Esophagus muscularis mucosa (tissue), 4 donors: ENCODE measurements around the gene ZNF485. TPM values are rescaled to one million over a fixed set of nuclear protein-coding genes. Genes with fewer than 3 reads are reported as not detected.

Experiments
- DNase-seq: peaks from one replicate; pipeline ENCODE4 v3.0.0-alpha.2; 2017; ENCODE audit errors: extremely low spot score
- H3K27ac ChIP-seq, 4 donors: fragments of 200-600 bp; sonication (generic); replicated peaks in 1 of 4; 1 replicate in 3 of 4; 2 replicates in 1 of 4; pipeline ENCODE4 v1.5.1; 2016 to 2019; ENCODE audit warnings: mild to moderate bottlenecking in 1 of 4
- H3K27me3 ChIP-seq, 4 donors: fragments of 200-600 bp; sonication (generic); one replicate each; pipeline versions ENCODE4 v1.5.1 to v1.6.0; 2016 to 2019
- H3K36me3 ChIP-seq, 4 donors: fragments of 200-600 bp; sonication (generic); one replicate each; pipeline ENCODE4 v1.5.1; 2016 to 2019
- H3K4me1 ChIP-seq, 4 donors: fragments of 200-600 bp; sonication (generic); one replicate each; pipeline ENCODE4 v1.5.1; 2016 to 2019
- H3K4me3 ChIP-seq, 4 donors: fragments of 200-600 bp; sonication (generic); 1 replicate in 2 of 4; 2 replicates in 2 of 4; pipeline ENCODE4 v1.5.1; 2016 to 2019; ENCODE audit warnings: mild to moderate bottlenecking in 4 of 4, moderate library complexity in 1 of 4
- H3K9me3 ChIP-seq, 4 donors: fragments of 200-600 bp; sonication (generic); 1 replicate in 3 of 4; 2 replicates in 1 of 4; pipeline ENCODE4 v1.5.1; 2016 to 2019
- EP300 ChIP-seq: sonication (generic); formaldehyde crosslinking; IDR thresholded peaks from one replicate; pipeline ENCODE4 v1.6.1; 2017; ENCODE audit warnings: antibody characterized with exemption
- POLR2A ChIP-seq: fragments of 450-650 bp; IDR thresholded peaks from one replicate; pipeline ENCODE4 v1.6.1; 2017; ENCODE audit warnings: antibody characterized with exemption, moderate library complexity, mild to moderate bottlenecking, low read depth
- POLR2AphosphoS5 ChIP-seq, 2 donors: sonication (generic); formaldehyde crosslinking; IDR thresholded peaks; one replicate each; pipeline ENCODE4 v1.6.1; 2017; ENCODE audit warnings: antibody characterized with exemption in 2 of 2
- WGBS: methylation state at CpG from one replicate; pipeline ENCODE4 v1.1.5; 2018; 5-methylcytosine and 5-hydroxymethylcytosine counted together
- intact Hi-C: fragments of 100-400 bp; cut with DNase I; formaldehyde crosslinking; loops from one replicate; pipeline ENCODE4 v1.15.1; 2023
- total RNA-seq, 4 donors: library from RNA; depleted of rRNA; stranded (reverse); fragments of >200 nt; gene quantifications; one replicate each; pipeline versions ENCODE4 v1.1.0 to v1.2.1, GENCODE V29; 2016
- TF ChIP-seq, protein P1 (sequence below), 3 experiments: fragments of 200-600 bp in 2 of 3; fragments of 450-650 bp in 1 of 3; sonication (generic) in 2 of 3; IDR thresholded peaks; one replicate each; pipeline ENCODE4 v1.5.1; 2017 to 2019; ENCODE audit warnings: antibody characterized with exemption in 3 of 3, mild to moderate bottlenecking in 2 of 3, moderate library complexity in 1 of 3

Gene ZNF485
- total RNA-seq, 4 donors from 2014 or later: 1.9 to 2.8 (median 2.2) TPM

DNA sequence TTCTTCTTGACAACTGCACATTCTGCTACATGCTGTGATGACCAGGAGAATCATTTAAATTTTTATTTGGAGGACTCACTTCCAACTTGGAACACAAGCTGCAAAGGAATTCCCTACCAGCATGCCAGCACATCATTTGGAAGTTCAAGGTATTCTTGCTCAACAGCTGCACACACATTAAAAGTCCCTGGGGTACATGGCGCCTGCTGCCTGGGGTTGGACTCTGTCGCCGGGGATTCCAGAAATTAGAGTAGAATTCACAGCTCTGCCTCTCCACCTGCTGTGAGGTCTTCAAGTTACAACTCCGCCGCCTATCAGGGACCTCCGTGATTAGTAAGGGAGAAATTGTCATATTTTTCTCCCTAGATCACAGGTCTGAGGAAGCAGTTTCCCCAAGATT is 41.3 kb downstream of the ZNF485 start:
- peaks cover 32 to 46% (median 36%) of the 10 kb centered on the region in 4 donors for H3K36me3 ChIP-seq
- TF ChIP-seq EP300: no peak
- no peak for TF ChIP-seq POLR2A
- no peak for TF ChIP-seq POLR2AphosphoS5 (IDR thresholded peaks at IDR 0.05)
- TF ChIP-seq, protein P1, sequence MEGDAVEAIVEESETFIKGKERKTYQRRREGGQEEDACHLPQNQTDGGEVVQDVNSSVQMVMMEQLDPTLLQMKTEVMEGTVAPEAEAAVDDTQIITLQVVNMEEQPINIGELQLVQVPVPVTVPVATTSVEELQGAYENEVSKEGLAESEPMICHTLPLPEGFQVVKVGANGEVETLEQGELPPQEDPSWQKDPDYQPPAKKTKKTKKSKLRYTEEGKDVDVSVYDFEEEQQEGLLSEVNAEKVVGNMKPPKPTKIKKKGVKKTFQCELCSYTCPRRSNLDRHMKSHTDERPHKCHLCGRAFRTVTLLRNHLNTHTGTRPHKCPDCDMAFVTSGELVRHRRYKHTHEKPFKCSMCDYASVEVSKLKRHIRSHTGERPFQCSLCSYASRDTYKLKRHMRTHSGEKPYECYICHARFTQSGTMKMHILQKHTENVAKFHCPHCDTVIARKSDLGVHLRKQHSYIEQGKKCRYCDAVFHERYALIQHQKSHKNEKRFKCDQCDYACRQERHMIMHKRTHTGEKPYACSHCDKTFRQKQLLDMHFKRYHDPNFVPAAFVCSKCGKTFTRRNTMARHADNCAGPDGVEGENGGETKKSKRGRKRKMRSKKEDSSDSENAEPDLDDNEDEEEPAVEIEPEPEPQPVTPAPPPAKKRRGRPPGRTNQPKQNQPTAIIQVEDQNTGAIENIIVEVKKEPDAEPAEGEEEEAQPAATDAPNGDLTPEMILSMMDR (IDR thresholded peaks at IDR 0.05): no peak
- intact Hi-C loops: no loop called here
- peak overlapping the region; percentile 71 to 90 (median 80) for H3K4me3 ChIP-seq
- peaks cover 7 to 17% (median 13%) of the 10 kb centered on the region in 4 donors for H3K4me1 ChIP-seq
- no peak for DNase-seq
- H3K27ac ChIP-seq: no peak overlapping the region
- H3K27me3 ChIP-seq: no peaks in the 10 kb centered on the region
- 95% methylated on average over 6 of the region's 6 CpGs for WGBS
- peaks cover 20 to 45% (median 42%) of the 10 kb centered on the region in 4 donors for H3K9me3 ChIP-seq

DNA sequence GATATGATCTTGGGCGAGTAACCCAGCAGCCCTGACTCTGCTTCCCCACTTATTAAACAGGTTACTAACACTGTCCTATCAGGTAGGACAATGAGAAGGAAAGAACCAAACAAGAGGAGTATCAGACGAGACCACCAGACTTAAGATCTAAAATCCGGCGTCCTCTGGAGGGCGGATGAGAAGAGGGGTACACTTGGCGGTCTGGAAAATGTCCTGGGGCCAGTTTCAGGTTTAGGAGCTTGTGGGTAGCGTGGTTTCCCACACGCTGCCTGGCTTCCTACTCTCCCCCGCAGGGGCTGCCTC is 41.8 kb downstream of the ZNF485 start:
- DNase-seq: no peak
- Histone ChIP-seq H3K27ac (peak overlapping the region; percentile 79 to 89 (median 82)), H3K27me3 (peaks cover 0 to 3% (median 0%) of the 10 kb centered on the region in 4 donors), H3K4me1 (peaks cover 7 to 17% (median 13%) of the 10 kb centered on the region in 4 donors), H3K9me3 (peaks cover 17 to 40% (median 37%) of the 10 kb centered on the region in 4 donors), H3K36me3 (peaks cover 30 to 41% (median 34%) of the 10 kb centered on the region in 4 donors), H3K4me3 (peak overlapping the region; percentile 71 to 90 (median 80))
- TF ChIP-seq POLR2A: no peak
- TF ChIP-seq, protein P1 (IDR thresholded peaks at IDR 0.05): no peak
- TF ChIP-seq EP300: no peak
- TF ChIP-seq POLR2AphosphoS5 (IDR thresholded peaks at IDR 0.05): no peak
- intact Hi-C loops: no loop called here
- WGBS: 48% methylated on average over 9 of the region's 9 CpGs

DNA sequence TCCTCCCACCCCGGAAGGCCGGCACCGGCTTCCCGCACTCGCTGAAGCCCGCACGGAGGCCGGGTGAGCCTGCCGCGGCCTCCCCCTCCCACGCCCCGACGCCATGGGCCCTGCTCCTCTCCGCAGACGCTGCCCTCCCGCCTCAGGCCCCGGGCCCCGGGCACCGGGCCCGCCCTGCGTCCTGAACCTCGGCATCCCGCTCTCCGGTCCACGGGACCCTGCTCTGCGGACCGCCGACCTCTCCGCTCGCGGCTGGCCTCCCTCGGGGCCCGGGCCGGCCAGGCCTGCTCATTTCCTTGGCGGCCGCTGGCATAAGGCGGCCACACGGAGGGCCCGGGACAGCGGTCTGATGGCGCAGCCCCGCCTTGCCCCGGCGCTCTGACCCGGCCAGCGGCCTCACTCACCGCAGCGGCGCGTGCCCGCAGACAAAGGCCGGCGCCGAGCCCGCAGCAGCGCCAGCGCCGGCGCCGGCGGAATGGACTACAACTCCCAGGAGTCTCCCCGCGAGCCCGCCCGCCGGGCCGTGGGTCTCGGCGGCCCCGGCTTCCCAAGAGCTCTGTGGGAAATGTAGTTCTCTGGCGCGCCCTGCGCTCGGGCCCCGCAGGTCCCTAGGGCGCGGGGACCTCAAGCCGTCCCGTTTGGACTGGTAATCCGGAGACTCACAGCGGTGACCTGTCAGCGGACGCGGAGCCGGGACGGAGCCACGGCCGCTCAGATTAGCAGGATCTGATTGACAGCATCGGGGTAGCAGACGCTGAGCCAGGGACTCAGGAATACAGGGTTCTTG is 42.4 kb downstream of the ZNF485 start, which contains the start of gene ZNF32:
Gene ZNF32, minus strand, starts transcription at position 484 of the 787 bp plus-strand sequence. CDS start 2,748 bp downstream, outside the sequence.
- Histone ChIP-seq H3K4me1 (peaks cover 7 to 17% (median 13%) of the 10 kb centered on the region in 4 donors), H3K36me3 (peaks cover 24 to 36% (median 29%) of the 10 kb centered on the region in 4 donors), H3K9me3 (peaks cover 12 to 34% (median 32%) of the 10 kb centered on the region in 4 donors), H3K4me3 (peak within 1 kb of the TSS; percentile 71 to 90 (median 80)), H3K27me3 (peaks cover 0 to 8% (median 0%) of the 10 kb centered on the region in 4 donors), H3K27ac (peak within 1 kb of the TSS; percentile 79 to 89 (median 82))
- intact Hi-C loops: no loop called here
- no peak for TF ChIP-seq POLR2A
- TF ChIP-seq POLR2AphosphoS5 (IDR thresholded peaks at IDR 0.05): peak; percentile 45 to 59
- TF ChIP-seq, protein P1 (IDR thresholded peaks at IDR 0.05): no peak
- no peak for TF ChIP-seq EP300
- DNase-seq: no peak
- WGBS: under 1% methylated on average over 41 of the region's 90 CpGs

DNA sequence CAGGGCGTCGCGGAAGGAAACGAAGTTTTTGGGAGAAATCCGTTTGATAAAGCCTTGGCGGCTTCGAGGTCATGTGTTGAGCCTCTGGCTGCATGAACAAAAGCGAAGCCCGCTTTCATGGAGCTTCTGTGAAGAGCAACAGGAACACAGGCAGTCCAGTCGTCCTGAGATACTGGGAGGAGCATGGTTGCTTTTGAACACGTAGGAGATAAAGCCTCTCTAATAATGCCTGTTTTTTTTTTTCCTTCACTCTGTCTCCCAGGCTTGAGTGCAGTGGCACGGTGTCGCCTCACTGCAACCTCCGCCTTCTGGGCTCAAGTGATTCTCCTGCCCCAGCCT is 42.9 kb downstream of the ZNF485 start:
- Histone ChIP-seq H3K36me3 (peaks cover 19 to 30% (median 23%) of the 10 kb centered on the region in 4 donors), H3K9me3 (peaks cover 6 to 29% (median 26%) of the 10 kb centered on the region in 4 donors), H3K27ac (peak overlapping the region; percentile 79 to 89 (median 82)), H3K4me1 (peaks cover 7 to 17% (median 13%) of the 10 kb centered on the region in 4 donors), H3K27me3 (peaks cover 0 to 9% (median 0%) of the 10 kb centered on the region in 4 donors), H3K4me3 (peak overlapping the region; percentile 71 to 90 (median 80))
- intact Hi-C loops: no loop called here
- TF ChIP-seq, protein P1 (IDR thresholded peaks at IDR 0.05): no peak
- TF ChIP-seq EP300 (no peak), POLR2A (no peak), POLR2AphosphoS5 (IDR thresholded peaks at IDR 0.05) (no peak)
- 23% methylated on average over 14 of the region's 14 CpGs for WGBS
- DNase-seq: no peak
